HTERT RPE-1 (cell line): ENCODE measurements around the gene RFXANK.

Source experiments
- in situ Hi-C: fragments of 300-500 bp; cut with MboI; formaldehyde crosslinking; loops from 4 replicates; pipeline ENCODE4 v1.14.3; 2020; ENCODE audit warnings: low sequenced_read_pairs

The RFXANK gene

GRCh38 chr19:19226663-19227062 lies 34.6 kb downstream of the RFXANK start:
- in situ Hi-C loops, result no loop called here

DNA sequence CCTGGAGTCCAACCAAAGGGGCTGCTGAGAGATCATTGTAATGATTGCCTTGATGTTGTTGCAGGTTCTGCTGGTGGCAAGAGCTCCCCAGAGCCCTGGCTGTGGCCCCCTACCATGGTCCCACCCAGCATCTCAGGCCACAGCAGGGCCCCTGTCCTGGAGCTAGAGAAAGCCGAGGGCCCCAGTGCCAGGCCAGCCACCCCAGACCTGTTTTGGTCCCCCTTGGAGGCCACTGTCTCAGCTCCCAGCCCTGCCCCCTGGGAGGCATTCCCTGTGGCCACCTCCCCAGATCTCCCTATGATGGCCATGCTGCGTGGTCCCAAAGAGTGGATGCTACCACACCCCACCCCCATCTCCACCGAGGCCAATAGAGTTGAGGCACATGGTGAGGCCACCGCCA lies 35.2 kb downstream of the RFXANK start:
- in situ Hi-C loops, result no loop called here

- in situ Hi-C loops, result no loop called here
Observed at GRCh38 chr19:19229701-19230100, 37.6 kb downstream of the RFXANK start.

DNA sequence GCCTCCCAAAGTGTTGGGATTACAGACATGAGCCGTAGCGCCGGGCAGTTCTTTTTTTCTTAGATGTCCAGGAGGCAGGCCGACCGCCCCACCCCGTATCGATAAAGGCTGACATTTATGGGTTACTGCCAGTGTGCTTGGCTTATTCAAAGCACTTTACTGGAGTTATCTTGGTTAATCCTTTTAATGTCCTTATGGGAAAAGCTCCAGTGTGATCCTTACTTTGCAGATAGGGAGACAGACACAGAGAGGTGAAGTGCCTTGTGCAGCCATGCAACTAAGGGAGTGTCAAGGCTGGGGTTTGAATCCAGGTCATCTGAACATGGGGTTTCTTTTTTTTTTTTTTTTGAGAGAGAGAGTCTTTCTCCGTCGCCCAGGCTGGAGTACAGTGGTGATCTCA lies 38.9 kb downstream of the RFXANK start:
- in situ Hi-C loops, result no loop called here

- in situ Hi-C loops, result no loop called here
Observed at GRCh38 chr19:19232261-19232721, 40.2 kb downstream of the RFXANK start.

DNA sequence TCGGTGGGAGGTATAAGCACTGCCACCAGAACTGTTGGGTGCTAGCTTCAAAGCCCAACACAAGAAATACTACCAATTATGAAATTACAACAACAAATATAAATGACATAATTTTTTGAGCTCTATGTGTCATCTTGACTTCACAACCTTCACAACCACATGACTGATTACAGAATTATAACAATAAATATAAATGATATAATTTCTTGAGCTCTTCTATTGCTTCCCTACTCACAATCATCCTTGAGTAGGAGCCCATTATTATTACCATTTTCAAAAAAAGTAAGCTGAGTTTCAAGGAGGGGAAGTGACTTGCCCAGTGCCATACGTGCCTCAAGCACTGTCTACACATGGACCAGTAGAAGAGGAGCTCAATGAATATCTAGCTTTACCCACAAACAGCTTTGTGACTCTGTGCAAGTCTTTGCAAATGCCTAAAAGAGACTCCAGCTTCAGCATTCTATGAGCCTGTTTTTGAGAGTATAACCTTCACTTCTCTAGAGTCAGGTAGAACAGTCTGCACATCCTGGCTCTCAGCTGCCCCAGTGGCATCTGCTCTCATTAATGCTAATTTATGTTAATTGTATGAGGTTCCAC lies 42.3 kb downstream of the RFXANK start:
- in situ Hi-C loops, result no loop called here

- in situ Hi-C loops, result no loop called here
Observed at GRCh38 chr19:19236173-19236572, 44.1 kb downstream of the RFXANK start.

- in situ Hi-C loops, result no loop called here
Observed at GRCh38 chr19:19238126-19238894, 46.3 kb downstream of the RFXANK start.

DNA sequence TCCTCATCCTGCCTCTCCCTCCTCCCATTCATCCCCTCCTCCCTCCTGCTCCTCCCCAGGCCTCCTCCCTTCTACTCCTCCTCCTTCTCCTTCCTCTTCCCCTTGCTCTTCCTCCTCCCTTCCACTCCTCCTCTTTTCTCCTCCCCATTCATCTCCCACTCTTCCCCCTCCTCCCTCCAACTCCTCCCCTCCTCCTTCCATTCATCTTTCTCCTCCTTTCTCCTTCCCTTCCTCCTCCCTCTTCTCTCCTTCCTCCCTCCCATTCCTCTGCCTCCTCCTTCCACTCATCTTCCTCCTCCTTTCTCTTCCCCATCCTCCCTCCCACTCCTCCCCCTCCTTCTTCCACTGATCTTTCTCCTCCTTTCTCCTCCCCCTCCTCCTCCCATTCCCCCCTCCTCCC lies 47.6 kb downstream of the RFXANK start:
- in situ Hi-C loops, result no loop called here

DNA sequence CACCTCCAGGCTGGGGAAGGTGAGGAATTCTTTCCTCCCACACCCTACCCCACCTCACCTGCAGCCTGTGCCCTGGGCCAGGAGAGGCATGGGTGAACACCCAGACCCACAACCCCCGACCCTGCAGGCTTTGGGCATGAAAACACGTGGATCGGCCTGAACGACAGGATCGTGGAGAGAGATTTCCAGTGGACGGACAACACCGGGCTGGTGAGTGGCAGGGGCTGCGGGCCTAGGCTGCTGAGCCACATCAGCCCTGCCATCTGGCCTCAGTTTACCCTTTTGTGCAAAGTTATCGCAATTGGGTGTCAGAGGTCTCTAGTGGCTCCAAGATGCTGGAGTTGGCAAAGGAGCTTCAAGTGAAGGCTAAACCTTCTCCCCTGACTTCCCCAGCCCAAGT lies 48.4 kb downstream of the RFXANK start:
- in situ Hi-C loops, result no loop called here

DNA sequence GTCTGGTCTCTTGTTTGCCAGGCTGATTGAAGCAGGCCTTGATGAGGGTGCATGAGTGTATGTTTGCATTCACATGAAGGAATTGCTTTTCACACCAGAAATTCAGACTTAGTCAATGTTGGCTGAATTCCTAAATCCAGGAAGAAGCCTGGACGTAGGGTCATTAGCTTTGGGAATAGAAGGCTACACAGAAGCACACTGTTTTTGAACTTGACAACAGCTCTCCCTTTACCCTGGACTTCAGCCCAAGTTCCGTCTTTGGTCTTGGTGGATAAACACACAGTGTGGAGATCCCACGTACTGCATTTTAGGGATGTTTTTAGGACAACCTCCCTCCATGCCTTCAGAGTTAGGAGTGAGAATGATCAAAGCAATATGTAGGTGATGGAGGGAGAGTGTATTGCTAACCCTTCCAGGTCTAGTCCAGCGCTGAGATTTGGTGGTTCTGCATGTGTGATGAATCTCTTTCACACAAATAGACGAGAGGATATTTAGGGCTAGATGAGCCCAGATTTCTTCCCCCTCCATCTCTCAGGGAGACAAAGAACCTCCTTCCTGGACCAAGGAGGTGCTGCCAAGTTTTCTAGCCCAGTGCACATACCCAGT lies 58.2 kb downstream of the RFXANK start:
- in situ Hi-C loops, result no loop called here
